ENCODE data around the gene CALB2.

Gene CALB2

GRCh38 chr16:71428883-71429282 lies 70.4 kb downstream of the CALB2 start:
- H3K4me3 ChIP-seq (ENCODE audit: low read depth, low read length), result no peak overlapping the region
- ChIA-PET CTCF (interaction anchor here (0.7 to 2.3 kb wide), 4 partner anchors 10 to 71 kb away, joined by 3 to 10 read pairs (median 6); no protein-coding TSS in a partner anchor), POLR2A (no interaction called here)
- no peak for DNase-seq (ENCODE audit: low read depth, low spot score)
- TF ChIP-seq CTCF (IDR thresholded peaks at IDR 0.05; ENCODE audit: insufficient read depth, low read length, missing control alignments), result no peak

- H3K4me3 ChIP-seq (ENCODE audit: low read depth, low read length), result no peak overlapping the region
- POLR2A ChIA-PET, result no interaction called here
- no peak for DNase-seq (ENCODE audit: low read depth, low spot score)
- no peak for TF ChIP-seq CTCF (IDR thresholded peaks at IDR 0.05; ENCODE audit: insufficient read depth, low read length, missing control alignments)
- CTCF ChIA-PET, result interaction anchor here (0.7 to 2.3 kb wide), 6 partner anchors 10 to 70 kb away, joined by 3 to 10 read pairs (median 4); no protein-coding TSS in a partner anchor
Observed at GRCh38 chr16:71429581-71429980, 71.1 kb downstream of the CALB2 start.

GRCh38 chr16:71430744-71431143 lies 72.2 kb downstream of the CALB2 start:
- ChIA-PET POLR2A (no interaction called here), CTCF (no interaction called here)
- no peak overlapping the region for H3K4me3 ChIP-seq (ENCODE audit: low read depth, low read length)
- no peak for DNase-seq (ENCODE audit: low read depth, low spot score)
- TF ChIP-seq CTCF (IDR thresholded peaks at IDR 0.05; ENCODE audit: insufficient read depth, low read length, missing control alignments), result no peak

GRCh38 chr16:71431176-71431575 lies 72.7 kb downstream of the CALB2 start:
- POLR2A ChIA-PET, result no interaction called here
- no peak overlapping the region for H3K4me3 ChIP-seq (ENCODE audit: low read depth, low read length)
- no peak for TF ChIP-seq CTCF (IDR thresholded peaks at IDR 0.05; ENCODE audit: insufficient read depth, low read length, missing control alignments)
- no peak for DNase-seq (ENCODE audit: low read depth, low spot score)
- CTCF ChIA-PET, result no interaction called here

- CTCF ChIA-PET, result no interaction called here
- no peak for DNase-seq (ENCODE audit: low read depth, low spot score)
- H3K4me3 ChIP-seq (ENCODE audit: low read depth, low read length), result no peak overlapping the region
- POLR2A ChIA-PET, result no interaction called here
- no peak for TF ChIP-seq CTCF (IDR thresholded peaks at IDR 0.05; ENCODE audit: insufficient read depth, low read length, missing control alignments)
Observed at GRCh38 chr16:71431991-71432390, 73.5 kb downstream of the CALB2 start.

GRCh38 chr16:71432906-71433305 lies 74.4 kb downstream of the CALB2 start:
- CTCF ChIA-PET, result interaction anchor here (2.4 kb wide), 1 partner anchor 21 kb away, joined by 14 read pairs; no protein-coding TSS in a partner anchor
- POLR2A ChIA-PET, result no interaction called here
- TF ChIP-seq CTCF (IDR thresholded peaks at IDR 0.05; ENCODE audit: insufficient read depth, low read length, missing control alignments), result no peak
- no peak overlapping the region for H3K4me3 ChIP-seq (ENCODE audit: low read depth, low read length)
- DNase-seq (ENCODE audit: low read depth, low spot score), result no peak
